ENCODE results near the gene SMC5.

DNA sequence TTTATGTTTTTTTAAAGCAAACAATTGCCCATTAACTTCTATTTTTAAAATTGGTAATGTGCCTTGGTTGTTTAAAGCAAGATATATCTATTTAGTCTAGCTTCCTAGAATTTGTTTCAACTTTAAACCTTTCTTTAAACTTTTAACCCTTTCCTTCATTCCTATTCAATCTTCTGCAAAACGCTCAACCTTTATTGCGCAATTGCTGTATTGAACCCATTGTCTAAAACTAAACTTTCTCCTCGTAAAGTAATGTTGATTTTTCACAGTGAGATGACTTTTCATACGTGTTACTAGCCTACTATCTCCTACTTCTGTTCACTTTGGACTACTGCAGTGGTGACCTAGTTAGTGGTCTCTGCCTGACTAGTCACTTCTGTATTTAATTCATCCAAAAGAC lies 63.3 kb downstream of the SMC5 start:
- TF ChIP-seq, protein P1, sequence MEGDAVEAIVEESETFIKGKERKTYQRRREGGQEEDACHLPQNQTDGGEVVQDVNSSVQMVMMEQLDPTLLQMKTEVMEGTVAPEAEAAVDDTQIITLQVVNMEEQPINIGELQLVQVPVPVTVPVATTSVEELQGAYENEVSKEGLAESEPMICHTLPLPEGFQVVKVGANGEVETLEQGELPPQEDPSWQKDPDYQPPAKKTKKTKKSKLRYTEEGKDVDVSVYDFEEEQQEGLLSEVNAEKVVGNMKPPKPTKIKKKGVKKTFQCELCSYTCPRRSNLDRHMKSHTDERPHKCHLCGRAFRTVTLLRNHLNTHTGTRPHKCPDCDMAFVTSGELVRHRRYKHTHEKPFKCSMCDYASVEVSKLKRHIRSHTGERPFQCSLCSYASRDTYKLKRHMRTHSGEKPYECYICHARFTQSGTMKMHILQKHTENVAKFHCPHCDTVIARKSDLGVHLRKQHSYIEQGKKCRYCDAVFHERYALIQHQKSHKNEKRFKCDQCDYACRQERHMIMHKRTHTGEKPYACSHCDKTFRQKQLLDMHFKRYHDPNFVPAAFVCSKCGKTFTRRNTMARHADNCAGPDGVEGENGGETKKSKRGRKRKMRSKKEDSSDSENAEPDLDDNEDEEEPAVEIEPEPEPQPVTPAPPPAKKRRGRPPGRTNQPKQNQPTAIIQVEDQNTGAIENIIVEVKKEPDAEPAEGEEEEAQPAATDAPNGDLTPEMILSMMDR (IDR thresholded peaks at IDR 0.05), result no peak
- no peak for TF ChIP-seq EZH2 (IDR thresholded peaks at IDR 0.05; ENCODE audit: borderline replicate concordance, insufficient read depth, low read depth, low read length, poor library complexity, severe bottlenecking)
